ENCODE data around the gene SNAP25.

GRCh38 chr20:10179574-10180298 is 38.9 kb upstream of the SNAP25 start:
- no peak for TF ChIP-seq ZNF274 (IDR thresholded peaks at IDR 0.05; ENCODE audit: low read depth, low read length)
- TF ChIP-seq SUZ12 (IDR thresholded peaks at IDR 0.05; ENCODE audit: extremely low read depth, insufficient read depth, insufficient read length), result no peak
- no peak for TF ChIP-seq YY1 (IDR thresholded peaks at IDR 0.05; ENCODE audit: insufficient read depth, insufficient read length)
